HG03520 (cell line): Measurements from ENCODE around the gene USP25.
A peak's percentile ranks its signal among the peaks of the same experiment; 100 is the strongest.

Experiments
- ATAC-seq: cut with Tn5 transposase; IDR thresholded peaks from one replicate; pipeline ENCODE4 v1.9.1; 2021; ENCODE audit warnings: mild to moderate bottlenecking, moderate library complexity; ENCODE audit not compliant: unreplicated experiment

The USP25 gene, protein sequence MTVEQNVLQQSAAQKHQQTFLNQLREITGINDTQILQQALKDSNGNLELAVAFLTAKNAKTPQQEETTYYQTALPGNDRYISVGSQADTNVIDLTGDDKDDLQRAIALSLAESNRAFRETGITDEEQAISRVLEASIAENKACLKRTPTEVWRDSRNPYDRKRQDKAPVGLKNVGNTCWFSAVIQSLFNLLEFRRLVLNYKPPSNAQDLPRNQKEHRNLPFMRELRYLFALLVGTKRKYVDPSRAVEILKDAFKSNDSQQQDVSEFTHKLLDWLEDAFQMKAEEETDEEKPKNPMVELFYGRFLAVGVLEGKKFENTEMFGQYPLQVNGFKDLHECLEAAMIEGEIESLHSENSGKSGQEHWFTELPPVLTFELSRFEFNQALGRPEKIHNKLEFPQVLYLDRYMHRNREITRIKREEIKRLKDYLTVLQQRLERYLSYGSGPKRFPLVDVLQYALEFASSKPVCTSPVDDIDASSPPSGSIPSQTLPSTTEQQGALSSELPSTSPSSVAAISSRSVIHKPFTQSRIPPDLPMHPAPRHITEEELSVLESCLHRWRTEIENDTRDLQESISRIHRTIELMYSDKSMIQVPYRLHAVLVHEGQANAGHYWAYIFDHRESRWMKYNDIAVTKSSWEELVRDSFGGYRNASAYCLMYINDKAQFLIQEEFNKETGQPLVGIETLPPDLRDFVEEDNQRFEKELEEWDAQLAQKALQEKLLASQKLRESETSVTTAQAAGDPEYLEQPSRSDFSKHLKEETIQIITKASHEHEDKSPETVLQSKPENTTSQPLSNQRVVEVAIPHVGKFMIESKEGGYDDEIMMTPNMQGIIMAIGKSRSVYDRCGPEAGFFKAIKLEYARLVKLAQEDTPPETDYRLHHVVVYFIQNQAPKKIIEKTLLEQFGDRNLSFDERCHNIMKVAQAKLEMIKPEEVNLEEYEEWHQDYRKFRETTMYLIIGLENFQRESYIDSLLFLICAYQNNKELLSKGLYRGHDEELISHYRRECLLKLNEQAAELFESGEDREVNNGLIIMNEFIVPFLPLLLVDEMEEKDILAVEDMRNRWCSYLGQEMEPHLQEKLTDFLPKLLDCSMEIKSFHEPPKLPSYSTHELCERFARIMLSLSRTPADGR

GRCh38 chr21:15729674-15730483 lies at the start of gene USP25:
USP25 (plus strand) TSS chr21:15729982; CDS start chr21:15730394, 412 bp downstream.
- peak; percentile 53 for ATAC-seq

GRCh38 chr21:15682186-15682895 lies 47.4 kb upstream of the USP25 start:
- no peak for ATAC-seq

DNA sequence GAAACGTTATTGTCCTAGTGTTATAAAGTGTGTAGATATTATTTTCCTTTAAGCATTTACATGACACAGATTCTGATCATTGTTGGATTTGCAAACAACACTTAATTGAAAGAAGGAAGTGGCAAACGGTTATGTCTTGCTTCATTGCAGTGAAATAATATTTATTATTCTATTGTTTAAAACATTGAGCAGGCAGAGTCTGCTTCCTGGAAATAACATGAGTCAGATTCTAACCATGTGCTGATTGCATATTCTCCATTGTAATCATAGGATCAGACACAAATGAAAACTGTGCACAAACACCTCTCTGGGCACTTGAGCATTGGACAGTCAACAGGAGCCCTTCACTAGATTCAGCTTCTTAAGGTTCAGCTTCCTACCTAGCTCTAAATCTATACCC lies 46.8 kb upstream of the USP25 start:
- no peak for ATAC-seq

- no peak for ATAC-seq
Observed at GRCh38 chr21:15686506-15686905, 43.3 kb upstream of the USP25 start.

DNA sequence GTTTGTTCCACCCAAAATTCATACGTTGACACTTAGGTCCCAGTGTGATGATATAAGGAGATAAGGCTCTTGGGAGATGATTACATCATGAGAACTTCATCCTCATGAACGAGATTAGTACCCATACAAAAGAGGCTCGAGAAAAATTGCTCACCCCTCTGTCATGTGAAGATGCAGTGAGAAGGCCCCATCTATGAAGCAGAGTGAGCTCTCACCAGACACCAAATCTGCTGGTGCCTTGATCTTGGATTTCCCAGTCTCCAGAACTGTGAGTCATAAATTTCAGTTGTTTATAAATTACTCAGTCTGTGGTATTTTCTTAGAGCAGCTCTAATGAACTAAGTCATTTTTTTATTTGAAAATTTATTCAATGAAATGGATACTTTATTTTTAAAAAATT lies 42.6 kb upstream of the USP25 start:
- ATAC-seq: no peak

GRCh38 chr21:15688016-15688415 lies 41.8 kb upstream of the USP25 start:
- no peak for ATAC-seq

- no peak for ATAC-seq
Observed at GRCh38 chr21:15688809-15689208, 41.0 kb upstream of the USP25 start.

DNA sequence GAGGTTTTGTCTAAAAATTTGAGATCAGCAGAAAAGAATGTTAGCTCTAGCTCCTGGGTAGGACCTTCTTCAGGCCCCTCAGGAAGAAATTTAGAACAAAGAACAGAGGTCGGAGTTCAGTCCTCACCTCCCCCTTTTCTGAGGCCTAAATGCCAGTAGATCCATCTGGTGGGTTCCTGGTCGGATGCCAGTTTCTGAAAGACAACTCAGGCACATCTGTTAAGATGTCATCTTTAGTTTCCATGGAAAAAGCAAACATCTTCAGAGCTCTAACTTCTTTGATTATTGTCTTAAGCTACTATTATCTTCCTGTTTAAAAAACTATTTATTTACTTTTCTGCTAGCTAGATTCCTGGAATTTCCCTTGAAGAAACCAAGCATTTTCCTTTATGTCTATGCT lies 37.1 kb upstream of the USP25 start:
- ATAC-seq: no peak

GRCh38 chr21:15695241-15695640 lies 34.5 kb upstream of the USP25 start:
- no peak for ATAC-seq

GRCh38 chr21:15701830-15702229 lies 28.0 kb upstream of the USP25 start:
- ATAC-seq: no peak

DNA sequence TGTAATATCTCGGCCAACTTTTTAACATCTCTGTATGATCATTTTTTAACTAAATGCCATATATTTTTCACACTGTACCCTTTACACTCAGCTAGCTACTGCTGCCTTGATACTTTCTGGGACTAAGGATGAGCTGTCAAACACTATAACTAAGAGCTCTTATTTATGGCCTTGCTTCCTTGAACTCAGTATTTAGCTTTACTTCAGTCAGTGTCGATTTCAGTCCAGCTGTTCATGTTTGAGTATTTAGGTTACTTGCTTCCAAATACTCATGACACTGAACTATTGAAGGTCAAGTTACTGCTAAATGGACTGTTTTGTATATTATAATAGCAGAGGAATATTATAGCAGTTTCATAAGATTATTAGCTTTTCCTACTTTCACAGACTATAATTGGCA lies 25.9 kb upstream of the USP25 start:
- ATAC-seq: no peak

DNA sequence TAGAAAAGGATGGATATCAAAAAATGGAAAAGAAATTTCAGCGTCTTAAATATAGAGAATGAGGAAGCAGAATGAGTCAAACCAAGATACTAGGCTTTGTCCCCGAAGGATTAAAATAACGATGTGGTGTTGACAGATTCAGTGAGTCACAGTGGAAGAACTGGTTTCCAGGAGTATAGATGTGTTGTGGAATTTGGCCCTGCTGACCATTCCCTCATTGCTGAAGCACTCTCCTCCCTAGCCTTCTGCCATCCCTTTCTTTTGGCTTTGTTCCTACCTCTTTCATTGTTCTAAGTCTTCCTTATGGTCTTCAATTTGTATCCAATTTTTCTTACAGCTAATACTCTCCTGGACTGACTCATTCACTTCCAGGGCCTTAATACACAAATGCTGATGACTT lies 23.1 kb upstream of the USP25 start:
- no peak for ATAC-seq

GRCh38 chr21:15713412-15713811 lies 16.4 kb upstream of the USP25 start:
- ATAC-seq: no peak

GRCh38 chr21:15718711-15719110 lies 11.1 kb upstream of the USP25 start:
- no peak for ATAC-seq

DNA sequence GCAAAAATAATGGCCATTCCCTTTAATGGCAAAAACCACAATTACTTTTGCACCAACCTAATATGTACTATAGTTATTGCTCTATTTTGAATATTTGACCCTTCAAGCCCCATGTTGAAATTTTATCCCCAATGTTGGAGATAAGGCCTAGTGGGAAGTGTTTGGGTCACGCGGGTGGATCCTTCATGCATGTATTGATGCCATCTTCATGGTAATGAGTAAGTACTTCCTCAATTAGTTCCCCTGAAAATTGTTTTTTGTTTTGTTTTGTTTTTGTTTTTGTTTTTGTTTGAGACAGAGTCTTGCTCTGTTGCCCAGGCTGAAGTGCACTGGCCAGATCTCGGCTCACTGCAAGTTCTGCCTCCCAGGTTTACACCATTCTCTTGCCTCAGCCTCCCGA lies 9.8 kb upstream of the USP25 start:
- no peak for ATAC-seq

DNA sequence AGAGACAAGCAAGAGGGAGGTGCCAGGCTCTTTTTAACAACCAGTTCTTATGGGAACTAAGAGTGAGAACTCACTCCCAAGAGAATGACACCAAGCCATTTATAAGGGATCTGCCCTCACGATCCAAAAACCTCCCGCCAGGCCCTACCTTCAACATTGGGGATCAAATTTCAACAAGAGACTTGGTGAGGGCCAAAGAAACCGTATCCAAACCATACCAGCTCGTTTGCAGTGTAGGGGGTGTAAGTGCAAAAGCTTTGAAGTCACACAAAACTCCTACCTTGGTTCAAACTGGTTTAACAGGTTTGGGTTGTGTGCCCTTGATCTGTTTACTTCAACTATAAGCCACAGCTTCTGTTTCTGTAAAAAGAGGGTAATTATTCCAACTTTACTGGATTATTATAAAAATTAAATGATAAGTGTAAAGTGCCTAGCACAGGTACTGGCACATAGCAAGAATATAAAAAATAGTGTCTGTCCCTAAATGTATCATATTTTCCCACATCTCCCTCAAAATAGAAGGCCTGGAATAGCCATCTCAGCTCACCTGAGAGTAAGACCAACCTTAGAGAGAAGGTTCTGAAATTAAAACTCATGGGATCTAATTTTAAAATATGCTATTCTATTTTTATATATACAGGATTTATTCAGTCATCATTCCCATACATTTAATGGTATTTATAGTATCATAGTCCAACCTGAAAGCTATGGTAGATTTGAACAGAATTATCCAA lies 7.0 kb upstream of the USP25 start:
- ATAC-seq: no peak

DNA sequence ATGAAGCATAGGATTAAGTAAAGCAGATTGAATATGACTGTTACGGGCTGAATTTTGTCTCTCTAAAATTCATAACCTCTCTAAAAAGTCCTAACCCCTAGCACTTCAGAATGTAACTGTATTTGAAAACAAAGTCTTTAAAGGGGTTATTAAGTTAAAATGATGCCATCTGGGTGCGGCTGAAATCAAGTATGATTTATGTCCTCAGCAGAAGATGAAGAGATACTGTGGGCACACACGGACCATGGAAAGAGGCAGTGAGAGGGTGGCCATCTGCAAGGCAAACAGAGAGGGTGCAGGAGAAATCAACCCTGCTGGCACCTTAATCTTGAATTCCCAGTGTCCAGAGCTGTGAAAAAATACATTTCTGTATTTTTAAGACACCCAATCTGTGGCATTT lies 3.8 kb upstream of the USP25 start:
- ATAC-seq: no peak

DNA sequence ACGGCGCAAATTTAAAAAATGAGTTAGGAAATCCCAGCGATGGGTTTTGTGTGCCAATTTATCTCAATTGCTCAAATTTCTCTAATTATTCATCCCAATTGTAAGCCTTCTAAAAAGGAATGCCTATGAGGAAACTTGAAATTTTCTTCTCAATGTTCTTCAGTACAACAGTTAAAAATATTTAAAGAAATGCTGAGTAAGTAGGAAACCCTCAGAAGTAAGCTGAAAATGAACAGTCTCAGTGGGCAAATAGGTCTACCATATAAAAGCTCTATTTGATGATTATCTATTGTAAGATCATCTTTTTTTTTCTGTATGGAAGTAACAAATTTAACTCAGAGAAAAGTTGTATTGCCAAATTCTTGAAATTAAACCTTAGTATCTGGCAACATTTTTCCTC lies 1.7 kb upstream of the USP25 start:
- ATAC-seq: no peak

DNA sequence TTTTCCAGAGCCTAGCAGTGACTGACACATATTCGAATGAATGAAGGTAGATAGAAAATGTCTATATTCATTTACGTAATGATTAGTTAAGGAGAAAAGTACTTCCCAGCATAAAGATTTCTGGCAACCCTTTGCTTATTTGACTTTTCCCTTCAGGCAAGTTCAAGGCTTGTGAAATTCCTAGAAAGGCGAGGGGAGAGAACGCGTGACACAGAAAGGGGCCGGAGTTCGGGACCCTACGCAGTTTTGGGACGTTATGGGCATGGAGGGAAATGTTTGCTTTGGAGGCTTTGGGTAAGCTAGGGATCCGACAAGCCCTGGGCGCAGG lies 472 bp upstream of the USP25 start:
- ATAC-seq: no peak
